Astrocyte of the cerebellum (primary cell): ENCODE measurements around the gene PRRT1B.

Experiments
- DNase-seq: peaks from one replicate; pipeline ENCODE4 v3.0.0-alpha.2; 2011; ENCODE audit warnings: low read depth
- H3K4me3 ChIP-seq: 2 replicates; pipeline ENCODE4 v1.5.1; 2011; ENCODE audit warnings: mild to moderate bottlenecking, low read depth, low read length, moderate library complexity
- in situ Hi-C: cut with HindIII; loops from 2 replicates; pipeline ENCODE4 v1.10.0; 2017; ENCODE audit warnings: low sequenced_read_pairs
- TF ChIP-seq, protein P1 (sequence below): IDR thresholded peaks from 2 replicates; pipeline ENCODE4 v1.5.1; 2012; ENCODE audit warnings: low read length, low read depth, moderate library complexity, mild to moderate bottlenecking; ENCODE audit errors: missing control alignments

The PRRT1B gene

DNA sequence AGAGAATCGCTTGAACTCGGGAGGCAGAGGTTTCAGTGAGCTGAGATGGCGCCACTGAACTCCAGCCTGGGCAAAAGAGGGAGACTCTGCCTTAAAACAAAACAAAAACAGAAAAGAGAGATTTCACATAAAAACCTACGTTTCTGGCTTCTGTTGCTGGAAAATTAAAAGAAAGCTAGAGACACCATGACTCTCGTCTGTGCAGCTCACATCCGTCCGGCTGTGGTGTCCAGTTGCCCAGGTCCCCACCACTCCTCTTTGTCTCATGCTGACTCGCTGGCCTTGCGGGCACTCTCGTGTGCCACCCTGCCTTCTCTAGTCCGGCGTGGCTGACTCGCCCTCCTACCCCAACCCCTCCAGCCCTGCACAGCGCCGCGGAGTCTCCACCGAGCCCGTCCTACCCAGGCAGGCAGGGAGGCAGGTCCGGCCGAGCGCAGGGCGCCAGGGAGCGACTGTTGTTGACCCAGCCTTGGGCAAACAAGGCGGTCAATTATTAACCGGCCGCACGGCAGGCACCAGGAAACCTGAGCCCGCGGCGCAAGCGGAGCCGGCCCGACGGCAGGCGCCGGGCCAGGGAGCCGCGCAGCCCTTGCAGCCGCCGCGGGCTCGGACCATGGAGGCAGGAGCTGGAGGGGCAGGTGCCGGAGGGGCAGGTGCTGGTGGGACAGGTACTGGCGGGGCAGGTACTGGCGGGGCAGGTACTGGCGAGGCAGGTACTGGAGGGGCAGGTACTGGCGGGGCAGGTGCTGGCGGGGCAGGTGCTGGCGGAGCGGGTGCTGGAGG lies at the start of gene PRRT1B:
TSS of gene PRRT1B (plus strand) at position 521 of the 783 bp plus-strand sequence. CDS start at position 614, 93 bp downstream.
- no peak for DNase-seq
- TF ChIP-seq, protein P1, sequence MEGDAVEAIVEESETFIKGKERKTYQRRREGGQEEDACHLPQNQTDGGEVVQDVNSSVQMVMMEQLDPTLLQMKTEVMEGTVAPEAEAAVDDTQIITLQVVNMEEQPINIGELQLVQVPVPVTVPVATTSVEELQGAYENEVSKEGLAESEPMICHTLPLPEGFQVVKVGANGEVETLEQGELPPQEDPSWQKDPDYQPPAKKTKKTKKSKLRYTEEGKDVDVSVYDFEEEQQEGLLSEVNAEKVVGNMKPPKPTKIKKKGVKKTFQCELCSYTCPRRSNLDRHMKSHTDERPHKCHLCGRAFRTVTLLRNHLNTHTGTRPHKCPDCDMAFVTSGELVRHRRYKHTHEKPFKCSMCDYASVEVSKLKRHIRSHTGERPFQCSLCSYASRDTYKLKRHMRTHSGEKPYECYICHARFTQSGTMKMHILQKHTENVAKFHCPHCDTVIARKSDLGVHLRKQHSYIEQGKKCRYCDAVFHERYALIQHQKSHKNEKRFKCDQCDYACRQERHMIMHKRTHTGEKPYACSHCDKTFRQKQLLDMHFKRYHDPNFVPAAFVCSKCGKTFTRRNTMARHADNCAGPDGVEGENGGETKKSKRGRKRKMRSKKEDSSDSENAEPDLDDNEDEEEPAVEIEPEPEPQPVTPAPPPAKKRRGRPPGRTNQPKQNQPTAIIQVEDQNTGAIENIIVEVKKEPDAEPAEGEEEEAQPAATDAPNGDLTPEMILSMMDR, result no peak
- in situ Hi-C loops, result no loop called here
- peak within 1 kb of the TSS; percentile 18 for H3K4me3 ChIP-seq

- in situ Hi-C loops, result no loop called here
- H3K4me3 ChIP-seq, result no peak overlapping the region
- TF ChIP-seq, protein P1, result no peak
- DNase-seq, result no peak
These were observed 49.5 kb upstream of the PRRT1B start for GRCh38 chr9:131495785-131496184.

DNA sequence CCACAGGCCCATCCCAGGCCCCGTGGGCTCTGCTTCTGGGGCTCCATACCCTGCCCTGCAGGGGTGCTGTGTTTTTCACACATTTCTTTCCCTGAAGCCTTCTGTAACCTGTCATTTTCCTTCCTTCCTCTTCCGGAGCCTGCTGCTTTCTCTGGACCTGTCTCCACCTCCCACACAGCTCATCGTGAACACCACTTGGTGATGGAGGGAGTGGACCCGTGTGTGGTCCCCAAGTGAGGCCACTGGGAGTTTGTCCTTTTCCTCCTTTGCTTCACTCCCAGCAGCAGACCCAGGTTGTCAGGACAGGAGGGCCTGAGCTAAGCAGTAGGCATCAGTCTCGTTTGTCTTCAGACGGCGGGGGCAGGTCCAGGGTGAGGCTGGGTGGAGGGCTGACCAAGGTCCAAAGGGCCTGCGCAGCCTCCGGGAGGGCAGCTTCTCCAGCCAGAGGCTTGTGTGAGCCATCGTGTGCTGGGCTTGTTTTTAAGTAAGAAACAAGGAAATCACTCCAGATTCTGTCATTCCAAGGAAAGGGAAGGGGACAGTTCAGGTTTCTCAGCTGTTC lies 48.4 kb upstream of the PRRT1B start:
- in situ Hi-C loops, result no loop called here
- TF ChIP-seq, protein P1, result no peak
- no peak overlapping the region for H3K4me3 ChIP-seq
- DNase-seq, result no peak

DNA sequence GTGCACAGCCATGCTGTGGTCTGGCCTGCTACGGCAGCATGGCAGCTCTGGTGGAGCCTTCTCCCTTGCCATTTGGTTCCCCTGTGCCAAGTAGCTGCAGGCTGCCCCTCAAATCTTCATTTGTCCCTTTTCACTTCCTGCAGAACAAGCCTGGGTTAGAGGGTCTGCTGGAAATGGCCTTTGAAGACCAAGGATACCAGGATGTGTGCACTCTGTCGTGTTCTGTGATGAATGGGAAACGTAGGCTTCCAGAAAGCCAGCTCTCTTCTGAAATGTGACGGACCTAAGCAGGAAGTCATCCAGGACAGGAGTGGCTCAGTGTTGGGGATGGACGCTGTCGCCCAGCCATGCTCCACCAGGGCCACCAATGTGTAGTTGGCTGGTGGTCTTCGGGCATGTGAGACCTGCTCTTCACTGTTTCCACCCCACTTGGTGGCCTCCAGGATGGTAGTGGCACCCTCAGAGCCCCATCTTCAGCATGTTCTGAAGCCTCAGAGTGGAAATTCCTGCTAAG lies 46.0 kb upstream of the PRRT1B start:
- TF ChIP-seq, protein P1, result no peak
- no peak for DNase-seq
- no peak overlapping the region for H3K4me3 ChIP-seq
- in situ Hi-C loops, result no loop called here

GRCh38 chr9:131500377-131500776 lies 44.9 kb upstream of the PRRT1B start:
- no peak for DNase-seq
- in situ Hi-C loops, result no loop called here
- TF ChIP-seq, protein P1, result no peak
- no peak overlapping the region for H3K4me3 ChIP-seq

DNA sequence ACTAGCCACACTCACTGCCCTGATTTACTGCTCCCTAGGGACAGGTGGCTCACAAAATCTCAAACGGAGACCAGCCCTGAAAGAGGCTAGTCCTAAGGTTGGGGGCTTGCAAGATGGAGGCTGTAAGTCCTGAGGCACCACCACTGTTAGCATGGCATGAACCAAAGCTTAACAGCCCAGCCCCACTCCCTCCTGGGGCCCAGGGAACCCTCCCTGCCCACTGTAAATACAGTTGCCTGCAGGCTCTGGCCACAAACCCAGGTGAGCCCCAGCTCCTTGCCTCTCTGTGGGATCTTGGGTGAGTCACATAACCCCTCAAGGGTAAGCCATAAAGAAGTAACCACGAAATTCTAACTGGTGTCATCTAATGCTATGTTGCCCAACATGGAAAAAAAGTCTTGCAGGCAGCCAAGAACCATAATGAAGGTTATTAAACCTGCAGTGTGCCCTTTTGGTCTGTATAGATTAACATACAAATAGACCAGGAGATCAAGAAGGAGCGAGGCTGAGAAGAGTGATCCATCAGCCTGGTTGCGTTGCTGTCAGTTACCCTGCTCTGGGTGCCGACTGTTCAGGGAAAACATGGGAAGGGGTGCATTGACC lies 44.3 kb upstream of the PRRT1B start:
- H3K4me3 ChIP-seq, result no peak overlapping the region
- peak; percentile 54 for DNase-seq
- in situ Hi-C loops, result no loop called here
- TF ChIP-seq, protein P1, result no peak
